Neural cell (in vitro differentiated cells): Measurements from ENCODE around the gene HABP4. TPM values are rescaled to one million over a fixed set of nuclear protein-coding genes. Genes with fewer than 3 reads are reported as not detected.

Experiments
- H2AFZ ChIP-seq: fragments of 200-600, 300-800 bp; sonication (generic), shearing (Covaris generic); 2 replicates; pipeline ENCODE4 v1.6.0; 2014; ENCODE audit warnings: low read depth, mild to moderate bottlenecking, antibody characterized with exemption, low read length, moderate library complexity
- H3F3A ChIP-seq: fragments of 200-600 bp; shearing (Covaris generic); 2 replicates; pipeline ENCODE4 v1.6.1; 2016; ENCODE audit warnings: mild to moderate bottlenecking, moderate library complexity, mixed read lengths, antibody characterized with exemption, low read length; ENCODE audit not compliant: insufficient read depth, poor library complexity, severe bottlenecking
- H3K27ac ChIP-seq: fragments of 200-600, 300-800 bp; sonication (generic), shearing (Covaris generic); 2 replicates; pipeline ENCODE4 v1.5.1; 2014; ENCODE audit warnings: mild to moderate bottlenecking, low read length, moderate library complexity
- H3K27me3 ChIP-seq: fragments of 300-800, 200-600 bp; sonication (generic), shearing (Covaris generic); 2 replicates; pipeline ENCODE4 v1.6.0; 2014; ENCODE audit warnings: mild to moderate bottlenecking, low read depth, low read length, moderate library complexity; ENCODE audit not compliant: insufficient read depth
- H3K36me3 ChIP-seq: fragments of 300-800, 200-600 bp; sonication (generic), shearing (Covaris generic); 2 replicates; pipeline ENCODE4 v1.5.1; 2014; ENCODE audit warnings: mild to moderate bottlenecking, antibody characterized with exemption, low read length, moderate library complexity; ENCODE audit not compliant: insufficient read depth
- H3K4me2 ChIP-seq: fragments of 300-800, 200-600 bp; sonication (generic), shearing (Covaris generic); 2 replicates; pipeline ENCODE4 v1.6.0; 2014; ENCODE audit warnings: mild to moderate bottlenecking, low read length
- H3K4me3 ChIP-seq: fragments of 300-800, 200-600 bp; sonication (generic), shearing (Covaris generic); 2 replicates; pipeline ENCODE4 v1.5.1; 2014; ENCODE audit warnings: mild to moderate bottlenecking, low read length, moderate library complexity
- H3K79me2 ChIP-seq: fragments of 200-600 bp; shearing (Covaris generic); replicated peaks from 2 replicates; pipeline ENCODE4 v1.6.0; 2014; ENCODE audit warnings: mild to moderate bottlenecking, low read length, moderate library complexity; ENCODE audit not compliant: insufficient read depth
- H3K9ac ChIP-seq: fragments of 300-800, 200-600 bp; sonication (generic), shearing (Covaris generic); 2 replicates; pipeline ENCODE4 v1.6.1; 2016; ENCODE audit warnings: mild to moderate bottlenecking, low read length, mixed read lengths
- H3K9me2 ChIP-seq: fragments of 200-600 bp; shearing (Covaris generic); 2 replicates; pipeline ENCODE4 v1.6.1; 2016; ENCODE audit warnings: mild to moderate bottlenecking, low read length, mixed read lengths; ENCODE audit not compliant: insufficient read depth
- H3K9me3 ChIP-seq: fragments of 200-600, 300-800 bp; sonication (generic), shearing (Covaris generic); 2 replicates; pipeline ENCODE4 v1.6.1; 2016; ENCODE audit warnings: mild to moderate bottlenecking, mixed run types, low read length, moderate library complexity, mixed read lengths
- H4K20me1 ChIP-seq: fragments of 200-600 bp; shearing (Covaris generic); 2 replicates; pipeline ENCODE4 v1.6.1; 2016; ENCODE audit warnings: mild to moderate bottlenecking, mixed run types; ENCODE audit not compliant: insufficient read depth
- CTCF ChIP-seq: fragments of 450-650 bp; IDR thresholded peaks from 2 replicates; pipeline ENCODE4 v1.5.1; 2014; ENCODE audit warnings: antibody characterized with exemption, mild to moderate bottlenecking, moderate library complexity; ENCODE audit not compliant: poor library complexity, severe bottlenecking
- EP300 ChIP-seq: fragments of 450-650 bp; conservative IDR thresholded peaks from 2 replicates; pipeline ENCODE4 v1.6.1; 2014; ENCODE audit warnings: antibody characterized with exemption, mild to moderate bottlenecking, moderate library complexity; ENCODE audit not compliant: poor library complexity, severe bottlenecking
- EZH2 ChIP-seq: fragments of 200-600, 300-800 bp; shearing (Covaris generic), sonication (generic); IDR thresholded peaks from 2 replicates; pipeline ENCODE4 v1.6.1; 2014; ENCODE audit warnings: antibody characterized with exemption, low read length, borderline replicate concordance, mild to moderate bottlenecking; ENCODE audit not compliant: insufficient read depth, poor library complexity, severe bottlenecking
- MXI1 ChIP-seq: fragments of 450-650 bp; conservative IDR thresholded peaks from 2 replicates; pipeline ENCODE4 v1.6.1; 2014; ENCODE audit warnings: antibody characterized with exemption, mild to moderate bottlenecking; ENCODE audit not compliant: poor library complexity, severe bottlenecking
- POLR2AphosphoS5 ChIP-seq: IDR thresholded peaks from 2 replicates; pipeline ENCODE4 v1.6.1; 2012
- RAD21 ChIP-seq: fragments of 450-650 bp; conservative IDR thresholded peaks from 2 replicates; pipeline ENCODE4 v1.6.1; 2014; ENCODE audit warnings: antibody characterized with exemption, mild to moderate bottlenecking, moderate library complexity
- REST ChIP-seq: IDR thresholded peaks from 2 replicates; pipeline ENCODE4 v1.6.1; 2012; ENCODE audit warnings: borderline replicate concordance
- SMC3 ChIP-seq: fragments of 450-650 bp; conservative IDR thresholded peaks from 2 replicates; pipeline ENCODE4 v1.6.1; 2014; ENCODE audit warnings: antibody characterized with exemption, mild to moderate bottlenecking, moderate library complexity; ENCODE audit not compliant: poor library complexity
- TAF1 ChIP-seq: IDR thresholded peaks from 2 replicates; pipeline ENCODE4 v1.6.1; 2012; ENCODE audit warnings: low read depth
- polyA plus RNA-seq: library from polyadenylated mRNA; depleted of rRNA; stranded (reverse); fragments of >200 nt; gene quantifications from 2 replicates; pipeline ENCODE4 v1.2.3, GENCODE V29; 2014

The HABP4 gene
- polyA plus RNA-seq, 1 donor from 2014 or later, result 14.7 TPM

GRCh38 chr9:96524764-96525163 is 74.8 kb downstream of the HABP4 start:
- Histone ChIP-seq H3K9me2 (no peaks in the 10 kb centered on the region), H4K20me1 (no peaks in the 10 kb centered on the region), H2AFZ (no peak overlapping the region), H3K4me3 (no peak overlapping the region), H3K4me2 (no peak overlapping the region), H3K27ac (no peak overlapping the region), H3K9ac (no peak overlapping the region), H3K36me3 (no peaks in the 10 kb centered on the region), H3K27me3 (no peaks in the 10 kb centered on the region), H3K79me2 (no peaks in the 10 kb centered on the region), H3K9me3 (no peaks in the 10 kb centered on the region), H3F3A (no peaks in the 10 kb centered on the region)
- no peak for TF ChIP-seq MXI1
- no peak for TF ChIP-seq SMC3
- TF ChIP-seq TAF1, result no peak
- TF ChIP-seq CTCF, result no peak
- no peak for TF ChIP-seq POLR2AphosphoS5
- TF ChIP-seq EP300, result no peak
- no peak for TF ChIP-seq RAD21
- TF ChIP-seq REST, result no peak
- TF ChIP-seq EZH2, result no peak

- no peak overlapping the region for H3K4me3 ChIP-seq
- no peak overlapping the region for H3K9ac ChIP-seq
- peaks cover 4% of the 10 kb centered on the region for H3K36me3 ChIP-seq
- no peak overlapping the region for H2AFZ ChIP-seq
- no peaks in the 10 kb centered on the region for H3F3A ChIP-seq
- no peak overlapping the region for H3K27ac ChIP-seq
- no peak overlapping the region for H3K4me2 ChIP-seq
- TF ChIP-seq EP300 (no peak), MXI1 (no peak), REST (no peak), CTCF (no peak), TAF1 (no peak), RAD21 (no peak), SMC3 (no peak), POLR2AphosphoS5 (no peak), EZH2 (no peak)
- no peaks in the 10 kb centered on the region for H4K20me1 ChIP-seq
- no peaks in the 10 kb centered on the region for H3K27me3 ChIP-seq
- no peaks in the 10 kb centered on the region for H3K79me2 ChIP-seq
- H3K9me2 ChIP-seq, result no peaks in the 10 kb centered on the region
- H3K9me3 ChIP-seq, result no peaks in the 10 kb centered on the region
Measured at GRCh38 chr9:96532173-96532572, 82.2 kb downstream of the HABP4 start.
